ENCODE data around the gene ZNRD2. TPM values are rescaled to one million over a fixed set of nuclear protein-coding genes. Genes with fewer than 3 reads are reported as not detected.

Gene ZNRD2
- total and polyA plus RNA-seq, 8 donors = 21.7 to 55.7 (median 50.0) TPM

- peak overlapping the region; percentile 37 to 47 for H3K4me3 ChIP-seq
- ATAC-seq = no peak
These were observed 31.1 kb upstream of the ZNRD2 start for GRCh38 chr11:65538915-65539743.

GRCh38 chr11:65539744-65540289 lies 30.5 kb upstream of the ZNRD2 start:
- intact Hi-C loops (cut with DNase I) = loop anchor here in 1 of 2 donors (10.0 kb wide), 1 partner anchor 55 kb away; the partner anchor contains the start of gene KCNK7
- H3K4me1 ChIP-seq = peaks cover 13 to 30% of the 10 kb centered on the region in 2 donors
- H3K27ac ChIP-seq = peak overlapping the region; percentile 85 to 88
- TF ChIP-seq CTCF (IDR thresholded peaks at IDR 0.05) = peak; percentile 28 to 40
- peak overlapping the region; percentile 37 to 47 for H3K4me3 ChIP-seq
- no peaks in the 10 kb centered on the region for H3K27me3 ChIP-seq
- peaks cover 0 to 50% of the 10 kb centered on the region in 2 donors for H3K36me3 ChIP-seq
- DNase-seq = peak in 2 of 4 donors; percentile 64 to 90
- ATAC-seq = peak; percentile 39
- H3K9me3 ChIP-seq = no peaks in the 10 kb centered on the region

More at GRCh38 chr11:65538915-65539743, 31.1 kb upstream of the ZNRD2 start:
- H3K27ac ChIP-seq = peak overlapping the region in 1 of 2 donors; percentile 85
- peaks cover 13 to 30% of the 10 kb centered on the region in 2 donors for H3K4me1 ChIP-seq
- no peaks in the 10 kb centered on the region for H3K9me3 ChIP-seq
- H3K27me3 ChIP-seq = no peaks in the 10 kb centered on the region
- TF ChIP-seq CTCF (IDR thresholded peaks at IDR 0.05) = no peak
- no peak for DNase-seq
- peaks cover 0 to 57% of the 10 kb centered on the region in 2 donors for H3K36me3 ChIP-seq
- intact Hi-C loops (cut with DNase I) = no loop called here

DNA sequence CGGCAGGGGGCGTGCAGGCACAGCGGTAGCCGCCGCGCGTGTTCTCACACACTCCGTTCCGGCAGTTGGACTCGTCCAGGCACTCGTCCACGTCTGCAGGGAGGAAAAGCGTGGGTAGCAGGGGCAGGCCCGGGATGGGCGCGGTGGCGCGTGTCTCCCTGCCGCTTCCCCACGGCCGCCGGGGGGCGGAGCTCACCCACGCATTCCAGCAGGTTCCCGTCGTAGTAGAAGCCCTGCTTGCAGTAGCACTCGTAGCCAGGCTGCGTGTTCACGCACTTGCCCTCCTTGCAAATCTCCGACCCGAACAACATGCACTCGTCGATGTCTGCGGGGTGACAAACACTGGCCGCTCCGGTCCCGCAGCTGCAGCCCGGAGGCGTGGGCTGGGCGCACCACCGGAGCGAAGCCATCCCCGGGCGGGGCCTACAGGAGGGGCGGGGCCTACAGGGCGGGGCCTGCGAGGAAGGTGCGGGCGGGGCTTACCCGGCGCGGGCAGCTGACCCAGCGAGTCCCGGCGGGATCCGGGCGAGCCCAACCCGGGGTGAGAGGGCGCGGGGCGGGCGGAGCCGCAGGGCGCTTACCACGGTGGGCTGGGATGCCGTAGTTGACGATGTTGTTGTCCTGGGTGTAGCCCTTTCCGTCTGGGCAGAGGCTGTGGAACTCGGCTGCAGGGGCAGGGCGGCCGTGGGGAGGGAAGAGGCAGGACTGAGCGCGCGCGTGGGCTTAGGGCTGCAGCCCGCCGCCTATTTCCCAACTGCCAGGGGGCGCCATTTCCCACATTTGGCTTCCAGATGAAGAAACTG lies 29.8 kb upstream of the ZNRD2 start:
- H3K4me3 ChIP-seq = peak overlapping the region; percentile 37 to 47
- H3K9me3 ChIP-seq = no peaks in the 10 kb centered on the region
- peak; percentile 81 to 98 (median 89) for DNase-seq
- H3K36me3 ChIP-seq = peaks cover 0 to 43% of the 10 kb centered on the region in 2 donors
- intact Hi-C loops (cut with DNase I) = loop anchor here in 1 of 2 donors (10.0 kb wide), 1 partner anchor 54 kb away; the partner anchor contains the start of gene KCNK7
- peak; percentile 94 for ATAC-seq
- H3K27me3 ChIP-seq = no peaks in the 10 kb centered on the region
- H3K27ac ChIP-seq = peak overlapping the region; percentile 85 to 88
- H3K4me1 ChIP-seq = peaks cover 13 to 31% of the 10 kb centered on the region in 2 donors
- peak; percentile 83 to 85 for TF ChIP-seq CTCF (IDR thresholded peaks at IDR 0.05)

GRCh38 chr11:65541093-65541982 lies 28.9 kb upstream of the ZNRD2 start:
- Histone ChIP-seq H3K9me3 (no peaks in the 10 kb centered on the region), H3K4me3 (peak overlapping the region; percentile 37 to 47), H3K36me3 (peaks cover 0 to 35% of the 10 kb centered on the region in 2 donors), H3K27me3 (no peaks in the 10 kb centered on the region), H3K27ac (peak overlapping the region; percentile 85 to 88), H3K4me1 (peaks cover 13 to 39% of the 10 kb centered on the region in 2 donors)
- peak in 1 of 4 donors; percentile 75 for DNase-seq
- intact Hi-C loops (cut with DNase I) = loop anchor here in 1 of 2 donors (10.0 kb wide), 1 partner anchor 53 kb away; the partner anchor contains the start of gene KCNK7
- no peak for TF ChIP-seq CTCF (IDR thresholded peaks at IDR 0.05)
- peak; percentile 3 for ATAC-seq
